ENCODE data around the gene LPCAT3.

LPCAT3 gene

DNA sequence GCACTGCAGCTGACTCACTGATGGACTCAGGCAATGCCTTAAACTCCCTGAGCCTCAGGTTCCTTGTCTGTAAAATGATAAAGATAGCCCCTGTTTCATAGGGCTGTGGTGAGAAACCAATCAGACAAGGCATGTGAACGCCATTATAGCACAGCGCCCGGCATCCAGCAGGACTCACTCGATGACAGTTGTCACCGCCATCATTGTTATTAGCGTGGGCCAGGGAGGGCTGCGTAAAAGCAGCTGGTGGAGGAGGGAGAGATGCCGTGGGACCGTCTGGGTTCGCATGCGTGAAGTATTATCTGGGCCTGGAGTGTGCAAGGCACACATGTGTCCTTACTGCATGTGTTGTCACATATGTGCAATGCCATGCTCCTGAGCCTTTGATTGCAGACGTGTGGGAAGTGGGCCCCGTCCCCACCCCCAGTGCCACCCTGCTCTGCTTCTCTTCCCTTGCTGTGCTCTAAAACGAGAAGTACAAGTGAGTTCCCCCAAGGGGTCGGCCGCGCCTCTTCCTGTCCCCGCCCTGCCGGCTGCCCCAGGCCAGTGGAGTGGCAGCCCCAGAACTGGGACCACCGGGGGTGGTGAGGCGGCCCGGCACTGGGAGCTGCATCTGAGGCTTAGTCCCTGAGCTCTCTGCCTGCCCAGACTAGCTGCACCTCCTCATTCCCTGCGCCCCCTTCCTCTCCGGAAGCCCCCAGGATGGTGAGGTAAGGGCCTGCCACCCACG is 67.3 kb downstream of the LPCAT3 start, which contains the start of gene PTPN6:
Gene PTPN6 (plus strand): TSS at position 546 of the 730 bp plus-strand sequence. CDS start 157 bp downstream, at position 703.
- DNase-seq: no peak

DNA sequence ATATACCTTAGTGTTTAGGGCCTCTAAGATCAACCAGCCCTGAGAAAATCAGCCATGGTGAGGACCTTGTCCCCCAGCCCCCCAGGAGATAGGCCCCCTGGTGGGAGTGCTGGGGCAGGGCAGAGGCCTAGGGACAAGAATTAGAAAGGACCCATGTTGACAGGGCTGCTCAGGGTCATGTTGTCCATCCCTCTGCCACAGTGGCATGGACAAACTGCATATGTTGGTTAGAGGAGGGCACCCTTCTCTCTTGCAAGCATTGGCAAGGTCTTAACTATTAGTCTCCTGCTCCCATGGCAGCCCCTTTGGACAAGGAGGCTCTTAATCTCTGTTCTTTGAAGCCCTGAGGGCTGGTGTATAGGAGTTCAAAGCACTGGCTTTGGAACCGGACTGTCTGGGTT is 67.9 kb downstream of the LPCAT3 start:
- no peak for DNase-seq

DNA sequence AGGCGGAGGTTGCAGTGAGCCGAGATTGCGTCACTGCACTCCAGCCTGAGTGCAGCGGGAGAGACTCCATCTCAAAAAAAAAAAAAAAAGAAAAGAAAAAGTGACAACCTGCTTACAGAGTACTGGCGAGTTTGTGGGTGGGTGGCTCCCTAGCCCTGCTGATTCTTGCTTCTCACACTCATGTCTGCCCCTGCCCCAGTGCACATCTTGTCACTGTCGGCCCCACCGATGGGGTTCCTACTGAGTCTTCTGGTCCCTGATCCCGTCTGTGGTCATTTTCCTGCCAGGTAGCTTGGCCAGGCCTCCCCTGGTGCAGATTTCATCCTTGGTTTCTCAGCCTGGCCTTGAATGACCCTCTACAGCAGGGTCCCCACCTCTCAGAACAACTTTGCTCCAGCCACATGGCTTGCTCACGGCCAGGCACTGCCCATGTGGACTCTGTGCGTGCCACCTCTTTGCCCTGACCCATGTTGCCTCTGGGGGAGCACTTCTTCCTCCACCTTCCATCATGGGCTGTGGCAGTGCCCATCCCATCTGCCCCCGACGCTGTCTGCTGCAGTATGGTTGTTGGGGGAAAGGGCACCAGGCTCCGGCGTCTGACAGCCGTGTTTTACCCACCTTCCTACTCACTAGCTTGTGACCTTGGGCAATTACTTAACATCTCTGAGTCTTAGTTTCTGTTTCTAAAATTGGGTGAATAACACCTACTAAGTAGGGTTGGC is 69.2 kb downstream of the LPCAT3 start:
- no peak for DNase-seq

DNA sequence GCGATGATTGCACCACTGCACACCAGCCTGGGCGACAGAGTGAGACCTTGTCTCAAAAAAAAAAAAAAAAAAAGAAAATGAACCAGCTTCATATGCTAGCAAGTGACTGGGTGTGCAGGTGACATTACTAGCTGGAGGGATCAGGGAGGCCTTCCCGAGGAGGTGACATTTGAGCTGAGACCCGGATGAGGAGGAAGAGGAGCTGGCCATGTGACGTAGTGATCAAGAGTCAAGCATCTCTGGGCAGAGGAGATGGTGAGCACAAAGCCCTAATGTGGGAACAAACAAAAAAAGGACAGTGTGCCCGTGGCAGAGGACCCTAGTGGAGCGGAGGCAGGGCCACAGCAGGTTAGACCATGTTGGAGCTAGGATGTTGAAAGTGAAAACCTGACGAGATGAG is 70.7 kb downstream of the LPCAT3 start:
- DNase-seq: no peak

DNA sequence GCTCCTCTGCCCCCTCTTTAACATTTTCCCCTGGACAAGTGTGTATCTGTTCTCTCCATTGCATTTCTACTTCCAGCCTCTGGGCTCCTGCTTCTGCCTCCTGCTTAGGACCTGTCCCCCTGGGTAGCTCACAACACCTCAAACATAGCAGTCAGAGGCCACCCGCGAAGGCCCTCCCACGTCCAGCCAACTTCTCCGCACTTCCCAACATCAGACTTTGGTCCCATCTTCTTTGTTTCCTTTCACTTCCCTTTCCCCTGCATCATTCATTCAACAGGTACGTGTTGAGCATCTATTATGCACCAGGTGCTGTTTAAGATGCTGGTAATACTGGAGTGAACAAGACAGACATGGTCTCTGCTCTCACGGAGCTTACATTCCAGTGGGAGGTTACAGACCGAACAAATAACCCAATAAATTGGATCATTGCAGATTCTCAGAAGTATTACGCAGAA is 71.3 kb downstream of the LPCAT3 start:
- DNase-seq: no peak

DNA sequence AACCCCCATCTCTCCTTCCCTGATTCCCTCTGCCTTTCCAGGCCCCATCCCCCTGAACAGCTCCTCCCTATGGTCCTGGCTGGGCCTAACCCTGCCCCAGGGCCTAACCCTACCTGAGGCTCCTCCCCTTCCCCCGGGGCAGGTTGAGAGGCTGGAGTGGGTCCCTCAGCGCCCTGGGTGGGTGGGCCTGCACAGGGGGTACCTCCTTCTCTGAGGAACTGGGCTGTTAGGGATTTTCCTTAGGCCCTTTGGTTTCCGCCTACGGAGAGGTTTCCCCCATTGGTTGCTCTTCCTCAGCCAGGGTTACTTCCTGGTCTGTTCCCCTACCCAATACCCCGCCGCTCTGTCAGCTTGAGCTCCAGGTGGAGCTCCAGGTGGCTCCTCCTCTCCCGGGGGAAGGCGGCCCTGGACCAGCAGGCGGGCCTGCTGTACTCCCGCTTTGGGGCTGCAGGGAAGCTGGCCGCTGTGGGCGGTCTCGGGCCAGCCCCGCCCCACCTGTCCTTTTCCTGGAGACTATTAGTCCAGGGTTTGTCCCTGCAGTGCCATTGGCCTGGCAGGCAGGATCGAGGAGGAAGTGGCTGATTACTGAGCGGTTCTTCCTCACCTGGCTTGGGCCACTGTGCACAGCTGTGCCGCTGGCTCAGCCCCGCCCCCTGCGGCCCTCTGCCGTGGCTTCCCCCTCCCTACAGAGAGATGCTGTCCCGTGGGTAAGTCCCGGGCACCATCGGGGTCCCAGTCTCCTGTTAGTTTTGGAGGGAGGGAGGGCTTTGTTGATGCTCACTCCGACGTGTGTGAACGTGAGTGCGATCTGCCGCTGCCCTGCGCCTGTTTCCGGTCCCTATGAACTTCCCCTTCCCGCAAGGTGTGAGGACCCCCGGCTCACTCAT is 72.0 kb downstream of the LPCAT3 start:
- DNase-seq: no peak

DNA sequence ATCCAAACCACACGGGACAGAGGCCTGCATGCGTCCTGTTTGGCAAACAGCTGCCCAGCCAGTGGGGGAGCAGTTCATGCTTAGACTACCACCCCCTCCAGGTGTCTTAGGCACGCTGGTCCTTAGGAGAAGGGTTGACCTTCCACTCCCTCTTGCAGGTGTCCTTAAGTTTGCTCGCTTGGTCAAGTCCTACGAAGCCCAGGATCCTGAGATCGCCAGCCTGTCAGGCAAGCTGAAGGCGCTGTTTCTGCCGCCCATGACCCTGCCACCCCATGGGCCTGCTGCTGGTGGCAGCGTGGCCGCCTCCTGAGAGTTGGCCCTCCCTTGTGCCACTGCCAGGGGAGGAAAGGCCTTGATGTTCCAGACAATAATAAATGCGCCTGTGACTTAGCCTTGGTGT is 72.7 kb downstream of the LPCAT3 start:
- DNase-seq: no peak

DNA sequence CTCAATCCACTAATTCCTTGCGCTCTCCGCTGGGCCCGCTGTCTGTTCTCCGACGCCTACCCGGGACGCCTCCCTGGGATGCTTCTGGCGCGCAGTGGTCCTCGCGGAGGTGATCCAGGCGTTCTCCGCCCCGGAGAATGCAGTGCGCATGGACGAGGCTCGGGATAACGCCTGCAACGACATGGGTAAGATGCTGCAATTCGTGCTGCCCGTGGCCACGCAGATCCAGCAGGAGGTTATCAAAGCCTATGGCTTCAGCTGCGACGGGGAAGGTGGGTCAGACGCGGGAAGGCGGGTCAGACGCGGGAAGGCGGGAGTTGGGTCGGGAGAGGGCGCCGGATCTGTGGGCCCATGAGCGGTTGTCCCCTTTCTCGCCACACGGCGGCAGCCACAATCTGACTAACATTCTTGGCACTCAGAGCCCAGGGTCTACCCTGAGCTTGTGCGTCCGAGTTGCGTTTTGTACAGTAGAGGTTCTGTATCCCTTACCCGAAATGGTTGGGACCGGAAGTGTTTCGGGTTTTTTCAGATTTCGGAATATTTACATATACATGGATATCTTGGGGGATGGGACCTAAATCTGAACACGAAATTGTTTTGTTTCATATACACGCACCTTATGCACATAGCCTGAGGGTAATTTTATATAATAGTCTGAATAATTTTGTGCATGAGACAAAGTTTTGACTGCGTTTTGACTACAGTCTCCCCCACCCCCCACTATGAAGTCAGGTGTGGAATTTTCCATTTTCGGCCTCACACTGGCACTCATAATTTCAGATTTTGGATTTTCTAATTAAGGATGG is 73.7 kb downstream of the LPCAT3 start:
- DNase-seq: peak; percentile 76 to 91

DNA sequence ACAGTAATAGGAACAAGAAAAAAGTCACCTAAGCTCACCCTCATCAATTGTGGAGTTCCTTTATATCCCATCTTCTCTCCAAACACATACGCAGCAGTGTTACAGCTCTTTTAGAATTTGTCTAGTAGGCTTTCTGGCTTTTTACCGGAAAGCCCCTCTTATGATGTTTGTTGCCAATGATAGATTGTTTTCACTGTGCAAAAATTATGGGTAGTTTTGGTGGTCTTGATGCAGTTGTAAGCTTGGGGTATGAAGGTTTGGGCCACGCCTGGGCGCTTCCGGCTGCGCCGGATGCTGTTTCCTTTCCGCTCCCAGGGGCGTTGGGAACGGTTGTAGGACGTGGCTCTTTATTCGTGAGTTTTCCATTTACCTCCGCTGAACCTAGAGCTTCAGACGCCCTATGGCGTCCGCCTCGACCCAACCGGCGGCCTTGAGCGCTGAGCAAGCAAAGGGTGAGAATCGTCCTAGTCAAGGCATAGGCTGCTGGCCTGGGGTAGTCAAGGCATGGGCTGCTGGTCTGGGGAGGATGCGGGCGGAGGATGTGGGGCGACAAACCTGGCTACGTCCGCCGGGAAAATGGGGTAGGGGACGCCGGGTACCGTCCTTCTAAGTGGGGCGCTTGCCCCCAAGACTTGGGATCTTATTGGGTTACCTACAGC is 74.4 kb downstream of the LPCAT3 start, which contains the start of the genes C12orf57 and RNU7-1:
Gene C12orf57 (plus strand): TSS at position 301 of the 659 bp plus-strand sequence. CDS start 100 bp downstream, at position 401.
Gene RNU7-1 (plus strand): TSS at position 95 of the 659 bp plus-strand sequence.
- DNase-seq: peak; percentile 61 to 88

DNA sequence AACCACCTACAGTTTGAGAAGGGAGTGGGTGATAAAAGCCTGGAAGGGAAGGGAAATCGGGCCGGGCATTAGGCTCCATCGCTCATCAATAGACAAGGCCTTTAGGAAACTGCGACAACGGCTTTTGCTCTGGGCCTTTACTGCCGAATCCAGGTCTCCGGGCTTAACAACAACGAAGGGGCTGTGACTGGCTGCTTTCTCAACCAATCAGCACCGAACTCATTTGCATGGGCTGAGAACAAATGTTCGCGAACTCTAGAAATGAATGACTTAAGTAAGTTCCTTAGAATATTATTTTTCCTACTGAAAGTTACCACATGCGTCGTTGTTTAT is 74.9 kb downstream of the LPCAT3 start:
- peak; percentile 83 to 89 for DNase-seq

DNA sequence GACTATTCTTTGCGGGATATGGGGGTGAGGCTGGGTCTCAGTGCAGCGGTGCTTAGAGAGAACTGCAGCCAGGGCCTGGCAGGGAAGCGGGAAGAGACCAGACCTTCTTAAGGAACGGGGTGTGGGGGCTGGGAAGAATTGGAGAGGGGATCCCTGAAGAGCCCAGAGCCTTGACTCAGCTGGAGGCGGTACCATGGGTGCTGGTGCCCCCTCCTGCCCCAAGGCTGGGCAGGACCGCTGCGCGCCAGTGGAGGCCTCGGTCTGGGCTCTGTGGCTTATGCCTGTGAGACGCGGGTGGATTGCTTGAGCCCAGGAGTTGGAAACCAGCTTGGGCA is 76.0 kb downstream of the LPCAT3 start:
- no peak for DNase-seq

DNA sequence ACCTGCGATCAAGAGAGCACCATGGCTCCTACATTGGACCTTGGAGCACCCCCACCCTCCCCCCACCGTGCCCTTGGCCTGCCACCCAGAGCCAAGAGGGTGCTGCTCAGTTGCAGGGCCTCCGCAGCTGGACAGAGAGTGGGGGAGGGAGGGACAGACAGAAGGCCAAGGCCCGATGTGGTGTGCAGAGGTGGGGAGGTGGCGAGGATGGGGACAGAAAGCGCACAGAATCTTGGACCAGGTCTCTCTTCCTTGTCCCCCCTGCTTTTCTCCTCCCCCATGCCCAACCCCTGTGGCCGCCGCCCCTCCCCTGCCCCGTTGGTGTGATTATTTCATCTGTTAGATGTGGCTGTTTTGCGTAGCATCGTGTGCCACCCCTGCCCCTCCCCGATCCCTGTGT is 76.5 kb downstream of the LPCAT3 start:
- DNase-seq: no peak

DNA sequence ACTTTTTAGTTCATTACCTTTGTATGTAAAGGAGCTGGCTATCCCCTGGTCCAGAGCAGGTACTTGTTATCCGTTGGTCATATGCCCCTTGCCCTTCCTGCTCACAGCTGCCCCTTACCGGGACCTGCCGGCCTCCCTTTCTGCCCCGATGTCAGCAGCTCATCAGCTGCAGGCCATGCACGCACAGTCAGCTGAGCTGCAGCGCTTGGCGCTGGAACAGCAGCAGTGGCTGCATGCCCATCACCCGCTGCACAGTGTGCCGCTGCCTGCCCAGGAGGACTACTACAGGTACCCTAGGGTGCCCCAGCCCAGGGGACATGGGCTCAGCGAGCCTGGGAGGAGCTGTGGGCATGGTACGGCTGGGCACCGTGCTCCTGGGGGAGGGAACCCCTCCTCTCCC is 77.0 kb downstream of the LPCAT3 start:
- DNase-seq: no peak

DNA sequence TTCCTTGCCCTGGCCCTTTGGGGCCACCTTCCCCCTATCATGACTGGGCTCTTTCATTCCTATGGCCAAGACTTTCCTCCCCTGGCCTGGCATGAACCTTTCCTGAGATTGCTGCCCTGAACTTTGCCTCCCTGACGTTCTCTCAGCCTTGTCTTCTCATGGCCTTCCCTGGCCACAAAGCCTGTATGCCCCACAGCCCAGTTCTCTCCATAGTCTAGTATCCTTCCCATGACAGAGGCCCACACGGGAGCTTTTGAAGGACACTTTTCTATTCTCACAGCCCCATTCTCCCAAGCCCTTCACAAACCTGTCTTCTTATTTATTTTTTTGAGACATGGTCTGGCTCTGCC is 79.1 kb downstream of the LPCAT3 start:
- no peak for DNase-seq

DNA sequence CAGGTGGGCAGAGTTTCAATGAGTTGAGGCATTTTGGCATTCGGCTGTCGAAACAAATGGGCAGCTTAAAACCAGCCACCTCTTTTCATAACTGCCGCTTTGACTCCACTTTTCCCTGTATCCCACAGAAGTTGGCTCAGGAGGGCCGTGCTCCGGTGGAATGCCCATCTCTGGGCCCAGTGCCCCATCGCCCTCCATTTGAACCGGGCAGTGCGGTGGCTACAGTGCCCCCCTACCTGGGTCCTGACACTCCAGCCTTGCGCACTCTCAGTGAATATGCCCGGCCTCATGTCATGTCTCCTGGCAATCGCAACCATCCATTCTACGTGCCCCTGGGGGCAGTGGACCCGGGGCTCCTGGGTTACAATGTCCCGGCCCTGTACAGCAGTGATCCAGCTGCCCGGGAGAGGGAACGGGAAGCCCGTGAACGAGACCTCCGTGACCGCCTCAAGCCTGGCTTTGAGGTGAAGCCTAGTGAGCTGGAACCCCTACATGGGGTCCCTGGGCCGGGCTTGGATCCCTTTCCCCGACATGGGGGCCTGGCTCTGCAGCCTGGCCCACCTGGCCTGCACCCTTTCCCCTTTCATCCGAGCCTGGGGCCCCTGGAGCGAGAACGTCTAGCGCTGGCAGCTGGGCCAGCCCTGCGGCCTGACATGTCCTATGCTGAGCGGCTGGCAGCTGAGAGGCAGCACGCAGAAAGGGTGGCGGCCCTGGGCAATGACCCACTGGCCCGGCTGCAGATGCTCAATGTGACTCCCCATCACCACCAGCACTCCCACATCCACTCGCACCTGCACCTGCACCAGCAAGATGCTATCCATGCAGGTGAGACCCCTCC is 79.7 kb downstream of the LPCAT3 start:
- no peak for DNase-seq

DNA sequence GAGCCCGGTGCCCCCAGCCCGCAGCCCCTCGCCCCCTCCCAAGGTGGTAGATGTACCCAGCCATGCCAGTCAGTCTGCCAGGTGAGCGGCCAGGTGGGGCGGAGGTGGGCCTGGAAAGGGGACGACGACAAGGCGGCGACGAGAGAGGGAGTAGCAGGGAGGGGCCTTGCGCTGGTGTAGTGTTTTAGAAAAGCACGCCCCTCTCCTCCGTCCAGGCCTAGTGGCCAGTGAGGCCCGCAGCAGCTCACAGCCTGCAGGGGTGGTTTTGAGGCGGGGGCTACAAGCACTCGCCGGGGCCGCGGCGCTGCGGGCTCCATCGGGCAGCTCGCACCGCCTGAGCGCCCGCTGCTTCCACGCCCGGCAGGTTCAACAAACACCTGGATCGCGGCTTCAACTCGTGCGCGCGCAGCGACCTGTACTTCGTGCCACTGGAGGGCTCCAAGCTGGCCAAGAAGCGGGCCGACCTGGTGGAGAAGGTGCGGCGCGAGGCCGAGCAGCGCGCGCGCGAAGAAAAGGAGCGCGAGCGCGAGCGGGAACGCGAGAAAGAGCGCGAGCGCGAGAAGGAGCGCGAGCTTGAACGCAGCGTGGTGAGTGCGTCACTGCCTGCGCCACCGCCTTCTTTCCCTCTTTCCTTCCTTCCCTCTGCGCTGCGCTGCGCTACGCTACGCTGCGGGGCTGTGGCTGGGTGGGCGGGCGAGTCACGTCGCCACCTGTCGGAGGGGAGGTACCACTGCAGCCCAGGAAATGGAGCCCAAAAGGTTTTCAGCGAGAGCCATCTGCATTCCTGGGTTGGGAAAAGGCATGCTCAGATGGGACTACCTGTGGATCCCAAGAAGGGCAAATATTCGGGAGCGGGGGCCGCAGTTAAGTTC is 80.6 kb downstream of the LPCAT3 start:
- peak; percentile 90 to 96 for DNase-seq

DNA sequence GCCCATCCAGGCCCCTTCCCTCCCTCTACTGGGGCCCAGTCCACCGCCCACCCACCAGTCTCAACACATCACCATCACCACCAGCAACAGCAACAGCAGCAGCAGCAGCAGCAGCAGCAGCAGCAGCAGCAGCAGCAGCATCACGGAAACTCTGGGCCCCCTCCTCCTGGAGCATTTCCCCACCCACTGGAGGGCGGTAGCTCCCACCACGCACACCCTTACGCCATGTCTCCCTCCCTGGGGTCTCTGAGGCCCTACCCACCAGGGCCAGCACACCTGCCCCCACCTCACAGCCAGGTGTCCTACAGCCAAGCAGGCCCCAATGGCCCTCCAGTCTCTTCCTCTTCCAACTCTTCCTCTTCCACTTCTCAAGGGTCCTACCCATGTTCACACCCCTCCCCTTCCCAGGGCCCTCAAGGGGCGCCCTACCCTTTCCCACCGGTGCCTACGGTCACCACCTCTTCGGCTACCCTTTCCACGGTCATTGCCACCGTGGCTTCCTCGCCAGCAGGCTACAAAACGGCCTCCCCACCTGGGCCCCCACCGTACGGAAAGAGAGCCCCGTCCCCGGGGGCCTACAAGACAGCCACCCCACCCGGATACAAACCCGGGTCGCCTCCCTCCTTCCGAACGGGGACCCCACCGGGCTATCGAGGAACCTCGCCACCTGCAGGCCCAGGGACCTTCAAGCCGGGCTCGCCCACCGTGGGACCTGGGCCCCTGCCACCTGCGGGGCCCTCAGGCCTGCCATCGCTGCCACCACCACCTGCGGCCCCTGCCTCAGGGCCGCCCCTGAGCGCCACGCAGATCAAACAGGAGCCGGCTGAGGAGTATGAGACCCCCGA is 81.4 kb downstream of the LPCAT3 start:
- DNase-seq: no peak

DNA sequence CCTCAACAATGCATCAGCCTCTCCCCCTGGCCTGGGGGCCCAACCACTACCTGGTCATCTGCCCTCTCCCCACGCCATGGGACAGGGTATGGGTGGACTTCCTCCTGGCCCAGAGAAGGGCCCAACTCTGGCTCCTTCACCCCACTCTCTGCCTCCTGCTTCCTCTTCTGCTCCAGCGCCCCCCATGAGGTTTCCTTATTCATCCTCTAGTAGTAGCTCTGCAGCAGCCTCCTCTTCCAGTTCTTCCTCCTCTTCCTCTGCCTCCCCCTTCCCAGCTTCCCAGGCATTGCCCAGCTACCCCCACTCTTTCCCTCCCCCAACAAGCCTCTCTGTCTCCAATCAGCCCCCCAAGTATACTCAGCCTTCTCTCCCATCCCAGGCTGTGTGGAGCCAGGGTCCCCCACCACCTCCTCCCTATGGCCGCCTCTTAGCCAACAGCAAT is 82.1 kb downstream of the LPCAT3 start:
- no peak for DNase-seq
